ENCODE measurements around the gene RTL1.

The RTL1 gene

GRCh38 chr14:100905166-100905565 lies 1.6 kb upstream of the RTL1 start:
- TF ChIP-seq CTCF (IDR thresholded peaks at IDR 0.05; ENCODE audit: insufficient read depth, low read length, poor library complexity, severe bottlenecking) = no peak
- no peak for DNase-seq (ENCODE audit: extremely low read depth, insufficient read length)
- Histone ChIP-seq H3K27me3 (replicated peaks; ENCODE audit: control insufficient read depth, insufficient read depth, low read length) (no peaks in the 10 kb centered on the region), H3K4me3 (replicated peaks; ENCODE audit: low read depth, low read length) (no peak overlapping the region), H3K36me3 (ENCODE audit: control insufficient read depth, insufficient read depth, low read length) (no peaks in the 10 kb centered on the region)

- Histone ChIP-seq H3K27me3 (replicated peaks; ENCODE audit: control insufficient read depth, insufficient read depth, low read length) (no peaks in the 10 kb centered on the region), H3K4me3 (replicated peaks; ENCODE audit: low read depth, low read length) (no peak overlapping the region), H3K36me3 (ENCODE audit: control insufficient read depth, insufficient read depth, low read length) (no peaks in the 10 kb centered on the region)
- no peak for DNase-seq (ENCODE audit: extremely low read depth, insufficient read length)
- TF ChIP-seq CTCF (IDR thresholded peaks at IDR 0.05; ENCODE audit: insufficient read depth, low read length, poor library complexity, severe bottlenecking) = no peak
These were observed 975 bp upstream of the RTL1 start for GRCh38 chr14:100904307-100905087.

GRCh38 chr14:100903134-100903468 lies 421 bp downstream of the RTL1 start:
- Histone ChIP-seq H3K27me3 (replicated peaks; ENCODE audit: control insufficient read depth, insufficient read depth, low read length) (no peaks in the 10 kb centered on the region), H3K4me3 (replicated peaks; ENCODE audit: low read depth, low read length) (no peak overlapping the region), H3K36me3 (ENCODE audit: control insufficient read depth, insufficient read depth, low read length) (no peaks in the 10 kb centered on the region)
- DNase-seq (ENCODE audit: extremely low read depth, insufficient read length) = no peak
- no peak for TF ChIP-seq CTCF (IDR thresholded peaks at IDR 0.05; ENCODE audit: insufficient read depth, low read length, poor library complexity, severe bottlenecking)

- H3K36me3 ChIP-seq (ENCODE audit: control insufficient read depth, insufficient read depth, low read length) = no peaks in the 10 kb centered on the region
- no peak for TF ChIP-seq CTCF (IDR thresholded peaks at IDR 0.05; ENCODE audit: insufficient read depth, low read length, poor library complexity, severe bottlenecking)
- no peak overlapping the region for H3K4me3 ChIP-seq (replicated peaks; ENCODE audit: low read depth, low read length)
- no peaks in the 10 kb centered on the region for H3K27me3 ChIP-seq (replicated peaks; ENCODE audit: control insufficient read depth, insufficient read depth, low read length)
- no peak for DNase-seq (ENCODE audit: extremely low read depth, insufficient read length)
These were observed 1.0 kb downstream of the RTL1 start for GRCh38 chr14:100902295-100903133.

- DNase-seq (ENCODE audit: extremely low read depth, insufficient read length) = no peak
- H3K4me3 ChIP-seq (replicated peaks; ENCODE audit: low read depth, low read length) = no peak overlapping the region
- TF ChIP-seq CTCF (IDR thresholded peaks at IDR 0.05; ENCODE audit: insufficient read depth, low read length, poor library complexity, severe bottlenecking) = no peak
- H3K36me3 ChIP-seq (ENCODE audit: control insufficient read depth, insufficient read depth, low read length) = no peaks in the 10 kb centered on the region
- H3K27me3 ChIP-seq (replicated peaks; ENCODE audit: control insufficient read depth, insufficient read depth, low read length) = no peaks in the 10 kb centered on the region
These were observed 1.9 kb downstream of the RTL1 start for GRCh38 chr14:100901391-100902183.

All from GM06990 (cell line).